ENCODE results near the gene SHTN1.

SHTN1 gene

DNA sequence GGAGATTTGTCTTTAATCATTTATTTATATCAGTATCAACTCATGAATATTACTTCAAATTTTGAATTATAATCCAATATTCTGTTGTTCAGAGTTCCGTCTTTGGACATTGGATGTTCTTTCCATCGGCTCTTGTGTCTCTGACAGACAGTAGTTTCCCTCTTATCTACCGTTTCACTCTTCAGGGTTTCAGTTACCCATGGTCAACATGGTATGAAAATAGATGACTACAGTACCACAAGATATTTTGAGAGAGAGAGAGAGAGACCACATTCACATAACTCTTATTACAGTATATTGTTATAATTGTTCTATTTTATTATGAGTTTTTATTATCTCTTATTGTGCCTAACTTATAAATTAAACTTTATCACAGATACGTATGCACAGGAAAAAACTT lies 6.8 kb downstream of the SHTN1 start:
- no peak overlapping the region for H3K4me3 ChIP-seq (ENCODE audit: low read depth, low read length)
- no peak for TF ChIP-seq CTCF (IDR thresholded peaks at IDR 0.05; ENCODE audit: insufficient read depth, low read depth, low read length, missing control alignments)
- DNase-seq (ENCODE audit: low read depth): no peak

GRCh38 chr10:116997015-116997414 lies 8.0 kb downstream of the SHTN1 start:
- no peak overlapping the region for H3K4me3 ChIP-seq (ENCODE audit: low read depth, low read length)
- DNase-seq (ENCODE audit: low read depth): no peak
- TF ChIP-seq CTCF (IDR thresholded peaks at IDR 0.05; ENCODE audit: insufficient read depth, low read depth, low read length, missing control alignments): no peak

GRCh38 chr10:116995648-116996047 lies 9.3 kb downstream of the SHTN1 start:
- no peak for TF ChIP-seq CTCF (IDR thresholded peaks at IDR 0.05; ENCODE audit: insufficient read depth, low read depth, low read length, missing control alignments)
- no peak for DNase-seq (ENCODE audit: low read depth)
- no peak overlapping the region for H3K4me3 ChIP-seq (ENCODE audit: low read depth, low read length)

- no peak for TF ChIP-seq CTCF (IDR thresholded peaks at IDR 0.05; ENCODE audit: insufficient read depth, low read depth, low read length, missing control alignments)
- H3K4me3 ChIP-seq (ENCODE audit: low read depth, low read length): no peak overlapping the region
- no peak for DNase-seq (ENCODE audit: low read depth)
Measured at GRCh38 chr10:116994113-116994890, 10.7 kb downstream of the SHTN1 start.

- DNase-seq (ENCODE audit: low read depth): no peak
- H3K4me3 ChIP-seq (ENCODE audit: low read depth, low read length): no peak overlapping the region
- TF ChIP-seq CTCF (IDR thresholded peaks at IDR 0.05; ENCODE audit: insufficient read depth, low read depth, low read length, missing control alignments): no peak
Measured at GRCh38 chr10:116993610-116994009, 11.4 kb downstream of the SHTN1 start.

DNA sequence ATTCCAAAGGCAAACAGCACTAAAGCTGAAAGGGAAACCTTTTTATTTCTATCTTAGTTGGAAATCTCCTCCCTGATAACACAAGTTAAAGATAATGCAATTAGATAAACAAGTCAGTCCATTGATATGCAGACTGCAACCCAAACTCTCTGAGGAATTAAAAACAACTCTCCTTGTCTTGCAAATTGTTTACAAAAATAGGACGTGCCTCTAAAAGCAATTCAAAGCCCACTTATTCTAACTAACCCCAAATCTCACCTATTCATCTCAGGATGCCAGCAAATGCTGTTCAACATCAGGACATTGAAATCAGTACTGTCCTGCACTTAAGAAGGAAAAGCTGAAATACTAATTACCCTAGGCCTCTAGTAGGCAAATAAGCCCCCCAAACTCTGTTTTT lies 12.8 kb downstream of the SHTN1 start:
- no peak for DNase-seq (ENCODE audit: low read depth)
- H3K4me3 ChIP-seq (ENCODE audit: low read depth, low read length): no peak overlapping the region
- no peak for TF ChIP-seq CTCF (IDR thresholded peaks at IDR 0.05; ENCODE audit: insufficient read depth, low read depth, low read length, missing control alignments)

- DNase-seq (ENCODE audit: low read depth): no peak
- no peak for TF ChIP-seq CTCF (IDR thresholded peaks at IDR 0.05; ENCODE audit: insufficient read depth, low read depth, low read length, missing control alignments)
- H3K4me3 ChIP-seq (ENCODE audit: low read depth, low read length): no peak overlapping the region
Measured at GRCh38 chr10:116990276-116990800, 14.6 kb downstream of the SHTN1 start.
